H1 (cell line): ENCODE data around the gene ICA1. TPM values are rescaled to one million over a fixed set of nuclear protein-coding genes. Genes with fewer than 3 reads are reported as not detected.

Experiments used
- CTCF ChIA-PET: fragments of 300-600 bp; sonication (Branson Sonifier 250); formaldehyde crosslinking; loops from one replicate; lab custom pipeline; 2021; ENCODE audit not compliant: partially characterized antibody; lab: Charles Lee
- POLR2A ChIA-PET: fragments of 300-600 bp; sonication (Branson Sonifier 250); formaldehyde crosslinking; loops from one replicate; lab custom pipeline; 2021; ENCODE audit warnings: inconsistent platforms; ENCODE audit not compliant: partially characterized antibody; lab: Charles Lee
- DNase-seq, 2 experiments: peaks; one replicate each; pipeline versions ENCODE4 v3.0.0 to v3.0.0-alpha.2; 2010 to 2022; ENCODE audit warnings: low spot score in 2 of 2, low read depth in 1 of 2, mixed read lengths in 1 of 2
- FAIRE-seq: peaks from 2 replicates; lab custom pipeline; 2011; peaks lifted over from hg19 to GRCh38; lab: Jason Lieb, UNC
- H2AFZ ChIP-seq: 2 replicates; pipeline ENCODE4 v1.8.1; 2012; ENCODE audit warnings: low read length, inconsistent platforms
- H2AK5ac ChIP-seq: 2 replicates; pipeline ENCODE4 v1.6.1; 2013; ENCODE audit warnings: low read depth, low read length
- H2BK120ac ChIP-seq: replicated peaks from 2 replicates; pipeline ENCODE3; 2013; ENCODE audit warnings: low read depth, low read length, inconsistent platforms
- H2BK12ac ChIP-seq: 2 replicates; pipeline ENCODE4 v1.6.1; 2013; ENCODE audit warnings: low read depth, low read length
- H2BK15ac ChIP-seq: 2 replicates; pipeline ENCODE4 v1.6.1; 2013; ENCODE audit warnings: low read length
- H2BK20ac ChIP-seq: 2 replicates; pipeline ENCODE4 v1.6.1; 2013; ENCODE audit warnings: low read length
- H2BK5ac ChIP-seq: 2 replicates; pipeline ENCODE4 v1.6.1; 2013; ENCODE audit warnings: low read depth, low read length
- H3K14ac ChIP-seq: 2 replicates; pipeline ENCODE4 v1.6.1; 2013; ENCODE audit warnings: inconsistent platforms; ENCODE audit not compliant: insufficient read length
- H3K18ac ChIP-seq: 2 replicates; pipeline ENCODE4 v1.6.1; 2013; ENCODE audit warnings: low read length; ENCODE audit errors: extremely low read depth
- H3K23ac ChIP-seq: 2 replicates; pipeline ENCODE4 v1.6.1; 2013; ENCODE audit warnings: inconsistent platforms; ENCODE audit not compliant: insufficient read length
- H3K23me2 ChIP-seq: 2 replicates; pipeline ENCODE4 v1.6.1; 2013; ENCODE audit warnings: low read depth, low read length
- H3K27ac ChIP-seq: 2 replicates; pipeline ENCODE4 v1.6.1; 2011; ENCODE audit warnings: low read depth, low read length, inconsistent platforms
- H3K27me3 ChIP-seq, 4 experiments: replicated peaks in 1 of 4; 1 replicate in 1 of 4; 2 replicates in 3 of 4; pipeline versions ENCODE4 v1.6.1 to v1.8.1; 2011 to 2013; ENCODE audit warnings: low read length in 3 of 4, mild to moderate bottlenecking in 3 of 4, inconsistent platforms in 2 of 4, mixed read lengths in 2 of 4, moderate library complexity in 1 of 4; ENCODE audit not compliant: control insufficient read depth in 3 of 4, insufficient read depth in 3 of 4; ENCODE audit errors: extremely low read depth in 1 of 4
- H3K36me3 ChIP-seq, 4 experiments: 2 replicates each; pipeline versions ENCODE4 v1.6.1 to v1.8.1; 2011 to 2013; ENCODE audit warnings: mild to moderate bottlenecking in 4 of 4, low read length in 3 of 4, moderate library complexity in 2 of 4, control low read depth in 1 of 4, inconsistent platforms in 1 of 4; ENCODE audit not compliant: insufficient read depth in 4 of 4, control insufficient read depth in 2 of 4
- H3K4ac ChIP-seq: replicated peaks from 2 replicates; pipeline ENCODE3; 2013; ENCODE audit warnings: low read length, low read depth, mixed read lengths, inconsistent platforms; ENCODE audit not compliant: insufficient read length
- H3K4me1 ChIP-seq, 4 experiments: replicated peaks in 1 of 4; 1 replicate in 1 of 4; 2 replicates in 3 of 4; pipeline versions ENCODE4 v1.6.1 to v1.8.1; 2011 to 2013; ENCODE audit warnings: low read length in 3 of 4, inconsistent platforms in 2 of 4, mixed read lengths in 1 of 4; ENCODE audit not compliant: insufficient read depth in 4 of 4, control insufficient read depth in 3 of 4
- H3K4me2 ChIP-seq, 2 experiments: 2 replicates each; pipeline versions ENCODE4 v1.6.1 to v1.8.1; 2011 to 2013; ENCODE audit warnings: low read depth in 2 of 2, low read length in 2 of 2, control low read depth in 1 of 2, inconsistent platforms in 1 of 2, mild to moderate bottlenecking in 1 of 2; ENCODE audit not compliant: insufficient read depth in 1 of 2
- H3K4me3 ChIP-seq, 4 experiments: fragments of 200-600, 300-600 bp in 1 of 4; sonication (generic), shearing (Covaris generic), sonication (Bioruptor Twin) in 1 of 4; 2 replicates each; pipeline versions ENCODE4 v1.5.1 to v1.8.1; 2011 to 2016; ENCODE audit warnings: low read length in 4 of 4, low read depth in 3 of 4, control low read depth in 2 of 4, inconsistent platforms in 2 of 4, mild to moderate bottlenecking in 2 of 4, mixed read lengths in 1 of 4, moderate library complexity in 1 of 4; ENCODE audit not compliant: insufficient read depth in 2 of 4; ENCODE audit errors: extremely low read depth in 1 of 4
- H3K56ac ChIP-seq: replicated peaks from 2 replicates; pipeline ENCODE3; 2013; ENCODE audit warnings: low read depth, mild to moderate bottlenecking, mixed read lengths, low read length, inconsistent platforms; ENCODE audit not compliant: insufficient read length
- H3K79me1 ChIP-seq: 2 replicates; pipeline ENCODE4 v1.6.1; 2013; ENCODE audit warnings: low read depth, low read length, control low read depth
- H3K79me2 ChIP-seq, 2 experiments: 2 replicates each; pipeline versions ENCODE4 v1.6.1 to v1.8.1; 2012 to 2013; ENCODE audit warnings: low read length in 2 of 2, mild to moderate bottlenecking in 2 of 2, inconsistent platforms in 1 of 2; ENCODE audit not compliant: insufficient read depth in 2 of 2, control insufficient read depth in 1 of 2
- H3K9ac ChIP-seq, 4 experiments: replicated peaks in 1 of 4; 1 replicate in 1 of 4; 2 replicates in 3 of 4; pipeline versions ENCODE4 v1.6.1 to v1.8.1; 2011 to 2013; ENCODE audit warnings: low read depth in 3 of 4, low read length in 3 of 4, control low read depth in 2 of 4, mild to moderate bottlenecking in 2 of 4, moderate library complexity in 2 of 4, inconsistent platforms in 1 of 4; ENCODE audit errors: extremely low read depth in 1 of 4
- H3K9me3 ChIP-seq, 2 experiments: 2 replicates each; pipeline versions ENCODE4 v1.6.1 to v1.8.1; 2012 to 2013; ENCODE audit warnings: mild to moderate bottlenecking in 2 of 2, moderate library complexity in 2 of 2, control low read depth in 1 of 2, inconsistent platforms in 1 of 2, low read depth in 1 of 2, low read length in 1 of 2, mixed read lengths in 1 of 2; ENCODE audit not compliant: insufficient read depth in 2 of 2
- H4K20me1 ChIP-seq, 2 experiments: replicated peaks in 1 of 2; 2 replicates each; pipeline versions ENCODE3 to v1.8.1; 2011 to 2013; ENCODE audit warnings: inconsistent platforms in 2 of 2, low read length in 2 of 2, mild to moderate bottlenecking in 1 of 2; ENCODE audit not compliant: insufficient read depth in 2 of 2, control insufficient read depth in 1 of 2
- H4K5ac ChIP-seq: 2 replicates; pipeline ENCODE4 v1.6.1; 2013; ENCODE audit warnings: low read length, low read depth, mixed read lengths, inconsistent platforms; ENCODE audit not compliant: insufficient read length
- H4K8ac ChIP-seq: 2 replicates; pipeline ENCODE4 v1.8.0; 2013; ENCODE audit warnings: mild to moderate bottlenecking, moderate library complexity, low read length, inconsistent platforms; ENCODE audit not compliant: insufficient read depth; ENCODE audit errors: extremely low read depth
- H4K91ac ChIP-seq: replicated peaks from 2 replicates; pipeline ENCODE3; 2013; ENCODE audit warnings: low read length, mixed read lengths, inconsistent platforms; ENCODE audit not compliant: insufficient read length
- BACH1 ChIP-seq: IDR thresholded peaks from 2 replicates; pipeline ENCODE4 v1.6.1; 2012; ENCODE audit warnings: low read length, improper control_type of control experiment
- CBX5 ChIP-seq: fragments of 300-800, 300-1000 bp; sonication (generic); IDR thresholded peaks from 2 replicates; pipeline ENCODE4 v1.7.1; 2016; ENCODE audit warnings: antibody characterized with exemption, low read length, low read depth
- CREB1 ChIP-seq: IDR thresholded peaks from 2 replicates; pipeline ENCODE4 v1.6.1; 2012; ENCODE audit warnings: inconsistent platforms
- EZH2 ChIP-seq: fragments of 200-600 bp; sonication (generic); IDR thresholded peaks from 2 replicates; pipeline ENCODE4 v1.7.1; 2012; ENCODE audit warnings: low read depth, mild to moderate bottlenecking, moderate library complexity, low read length, inconsistent platforms; ENCODE audit not compliant: severe bottlenecking
- KDM1A ChIP-seq: fragments of 200-600, 300-600 bp; sonication (generic); IDR thresholded peaks from 2 replicates; pipeline ENCODE4 v1.7.1; 2016; ENCODE audit warnings: mild to moderate bottlenecking, low read length, borderline replicate concordance
- KDM5A ChIP-seq: fragments of 200-600 bp; IDR thresholded peaks from 2 replicates; pipeline ENCODE4 v1.7.1; 2012; ENCODE audit warnings: mild to moderate bottlenecking, low read length, inconsistent platforms, mixed read lengths
- NANOG ChIP-seq: IDR thresholded peaks from 2 replicates; pipeline ENCODE4 v1.6.1; 2011; ENCODE audit warnings: low read length, low read depth, mild to moderate bottlenecking, inconsistent platforms; ENCODE audit not compliant: insufficient read depth, poor library complexity, severe bottlenecking
- NRF1 ChIP-seq: IDR thresholded peaks from 2 replicates; pipeline ENCODE4 v1.6.1; 2011; ENCODE audit warnings: mild to moderate bottlenecking, low read depth, low read length, improper control_type of control experiment
- POLR2AphosphoS5 ChIP-seq: IDR thresholded peaks from 2 replicates; pipeline ENCODE4 v1.6.1; 2011; ENCODE audit warnings: low read depth, low read length
- RBBP5 ChIP-seq: IDR thresholded peaks from 2 replicates; pipeline ENCODE4 v1.7.1; 2012; ENCODE audit warnings: low read depth, mild to moderate bottlenecking, inconsistent platforms, low read length, moderate library complexity, borderline replicate concordance
- RXRA ChIP-seq: IDR thresholded peaks from 2 replicates; pipeline ENCODE4 v1.6.1; 2011; ENCODE audit warnings: low read depth, mild to moderate bottlenecking, low read length, moderate library complexity; ENCODE audit not compliant: insufficient read depth
- SP4 ChIP-seq: IDR thresholded peaks from 2 replicates; pipeline ENCODE4 v1.6.1; 2012; ENCODE audit warnings: low read length, inconsistent platforms
- TAF1 ChIP-seq: IDR thresholded peaks from 2 replicates; pipeline ENCODE4 v1.6.1; 2011; ENCODE audit warnings: mild to moderate bottlenecking, low read depth, low read length
- TBP ChIP-seq: IDR thresholded peaks from 2 replicates; pipeline ENCODE4 v1.6.1; 2011; ENCODE audit warnings: low read depth, low read length, improper control_type of control experiment
- TCF12 ChIP-seq: IDR thresholded peaks from 2 replicates; pipeline ENCODE4 v1.6.1; 2011; ENCODE audit warnings: low read depth, mild to moderate bottlenecking, low read length
- ZNF274 ChIP-seq: IDR thresholded peaks from 2 replicates; pipeline ENCODE4 v1.7.0; 2012; ENCODE audit warnings: low read length, borderline replicate concordance; ENCODE audit errors: extremely low read depth
- WGBS, 2 experiments: shearing (Covaris generic) in 1 of 2; methylation state at CpG; one replicate each; pipeline versions ENCODE4 v1.1.6 to v1.1.7; 2013 to 2015; ENCODE audit warnings: low lambda C conversion rate in 2 of 2, mixed read lengths in 2 of 2, inconsistent platforms in 1 of 2, low coverage in 1 of 2, missing lambda C conversion rate in 1 of 2; ENCODE audit not compliant: insufficient replicate concordance in 2 of 2, insufficient coverage in 1 of 2, insufficient read length in 1 of 2; ENCODE audit errors: extremely low coverage in 1 of 2, missing lambda C conversion rate in 1 of 2; 5-methylcytosine and 5-hydroxymethylcytosine counted together
- polyA plus RNA-seq, 7 experiments: library from polyadenylated mRNA; depleted of rRNA in 3 of 7; stranded (reverse) in 5 of 7; unstranded in 2 of 7; fragments of >200 nt in 5 of 7; fragments of 200-250 nt in 2 of 7; gene quantifications; 1 replicate in 5 of 7; 2 replicates in 1 of 7; 4 replicates in 1 of 7; pipeline versions ENCODE4 v1.2.1 to v1.2.3, GENCODE V29; 2011 to 2013; ENCODE audit warnings: missing spikeins in 2 of 7, mixed read lengths in 2 of 7
- total RNA-seq: library from RNA; stranded (reverse); fragmentation: NEBNext Ultra II Directional; extraction: Animal tissue kit (Norgen Biotek cat#: 25700); gene quantifications from 2 replicates; pipeline ENCODE4 v1.2.1, GENCODE V29; 2021

ICA1 gene
- total and polyA plus RNA-seq, 2 of the 8 experiments (the other 6 are each of a cell fraction or from before 2014, with no cell fraction given) = 14.9 to 37.1 TPM

- H3K79me1 ChIP-seq = no peaks in the 10 kb centered on the region
- no peak overlapping the region for H4K91ac ChIP-seq
- H3K4me1 ChIP-seq = no peaks in the 10 kb centered on the region; a peak in 1 of 7 replicates
- no peak overlapping the region for H3K18ac ChIP-seq
- no peak overlapping the region for H2BK120ac ChIP-seq
- no peak overlapping the region for H2AK5ac ChIP-seq
- TF ChIP-seq TAF1 = no peak
- no peak for TF ChIP-seq CREB1
- TF ChIP-seq EZH2 = no peak
- no peak for TF ChIP-seq NANOG
- no peak for TF ChIP-seq TBP
- no peak for TF ChIP-seq RBBP5
- no peak for TF ChIP-seq TCF12
- no peak for TF ChIP-seq RXRA
- TF ChIP-seq CBX5 = no peak
- TF ChIP-seq KDM1A = no peak
- TF ChIP-seq POLR2AphosphoS5 = no peak
- TF ChIP-seq ZNF274 = no peak
- TF ChIP-seq BACH1 = no peak
- no peak for TF ChIP-seq NRF1
- TF ChIP-seq SP4 = no peak
- no peak for TF ChIP-seq KDM5A
- TF ChIP-seq, all 59 proteins: peak for 0
- no peaks in the 10 kb centered on the region for H4K20me1 ChIP-seq
- no peak overlapping the region for H3K4me2 ChIP-seq
- no peak overlapping the region for H4K8ac ChIP-seq
- no peak overlapping the region for H3K56ac ChIP-seq
- H3K4ac ChIP-seq = no peak overlapping the region
- no peak overlapping the region for H2BK5ac ChIP-seq
- no peak overlapping the region for H2BK15ac ChIP-seq
- H3K36me3 ChIP-seq = no peaks in the 10 kb centered on the region
- DNase-seq (no peak), FAIRE-seq (no peak)
- POLR2A ChIA-PET = no interaction called here
- no peaks in the 10 kb centered on the region for H3K27me3 ChIP-seq
- no peaks in the 10 kb centered on the region for H3K79me2 ChIP-seq
- H3K4me3 ChIP-seq = no peak overlapping the region
- no peak overlapping the region for H4K5ac ChIP-seq
- WGBS, 2 experiments = 94% methylated on average over 1 of the region's 1 CpG; no CpG with 5 or more reads in 1 of the 2 experiments
- CTCF ChIA-PET = interaction anchor here (1.5 kb wide), 1 partner anchor 11 kb away, joined by 5 read pairs; no protein-coding TSS in a partner anchor
- H3K27ac ChIP-seq = no peak overlapping the region
- H2BK20ac ChIP-seq = no peak overlapping the region
- no peak overlapping the region for H2AFZ ChIP-seq
- no peak overlapping the region for H3K9ac ChIP-seq
- no peaks in the 10 kb centered on the region; the same call in 1 of the 2 replicates for H3K23me2 ChIP-seq
- no peak overlapping the region for H2BK12ac ChIP-seq
- H3K23ac ChIP-seq = no peak overlapping the region
- H3K14ac ChIP-seq = no peak overlapping the region
- H3K9me3 ChIP-seq = no peaks in the 10 kb centered on the region
These were observed 22.6 kb upstream of the ICA1 start for GRCh38 chr7:8284606-8285005.
